SK-N-MC (cell line): ENCODE results near the gene IZUMO4.

Source experiments
- EZH2 ChIP-seq: fragments of 200-600 bp; sonication (generic); IDR thresholded peaks from one replicate; pipeline ENCODE4 v1.6.1; 2017; ENCODE audit warnings: antibody characterized with exemption
- POLR2AphosphoS5 ChIP-seq: IDR thresholded peaks from 2 replicates; pipeline ENCODE4 v1.6.1; 2012; ENCODE audit warnings: mild to moderate bottlenecking, low read depth, low read length, borderline replicate concordance

- no peak for TF ChIP-seq POLR2AphosphoS5
- TF ChIP-seq EZH2: no peak
Observed at GRCh38 chr19:2047076-2047448, 49.7 kb upstream of the IZUMO4 start.
